GM18498 (cell line): ENCODE data around the gene ZNF778.
A peak's percentile ranks its signal among the peaks of the same experiment; 100 is the strongest.

Experiments
- ATAC-seq: cut with Tn5 transposase; IDR thresholded peaks from one replicate; pipeline ENCODE4 v1.9.1; 2021; ENCODE audit warnings: mild to moderate bottlenecking, moderate library complexity; ENCODE audit not compliant: unreplicated experiment

ZNF778 gene

GRCh38 chr16:89217388-89218191 lies at the start of gene ZNF778:
Gene ZNF778 (plus strand): TSS chr16:89217703. CDS start chr16:89221128, 3,425 bp downstream.
- peak; percentile 74 for ATAC-seq

GRCh38 chr16:89168381-89169189 lies 48.9 kb upstream of the ZNF778 start:
- no peak for ATAC-seq

- no peak for ATAC-seq
Measured at GRCh38 chr16:89169778-89170177, 47.7 kb upstream of the ZNF778 start.

GRCh38 chr16:89170346-89171215 lies 46.9 kb upstream of the ZNF778 start:
- ATAC-seq, result no peak

- ATAC-seq, result peak; percentile 85
Measured at GRCh38 chr16:89171216-89172170, 46.0 kb upstream of the ZNF778 start, which contains the start of gene CDH15. Gene CDH15 (plus strand): TSS chr16:89171748. CDS start chr16:89171832, 84 bp downstream.

- ATAC-seq, result no peak
Measured at GRCh38 chr16:89172171-89172527, 45.4 kb upstream of the ZNF778 start.

- no peak for ATAC-seq
Measured at GRCh38 chr16:89172528-89173173, 44.9 kb upstream of the ZNF778 start.

GRCh38 chr16:89173174-89173921 lies 44.2 kb upstream of the ZNF778 start:
- ATAC-seq, result no peak

- no peak for ATAC-seq
Measured at GRCh38 chr16:89174055-89174827, 43.3 kb upstream of the ZNF778 start.

- ATAC-seq, result no peak
Measured at GRCh38 chr16:89174877-89175276, 42.6 kb upstream of the ZNF778 start.

- no peak for ATAC-seq
Measured at GRCh38 chr16:89175280-89176146, 42.0 kb upstream of the ZNF778 start.

GRCh38 chr16:89176147-89176690 lies 41.3 kb upstream of the ZNF778 start:
- no peak for ATAC-seq

- ATAC-seq, result no peak
Measured at GRCh38 chr16:89176717-89177116, 40.8 kb upstream of the ZNF778 start.

GRCh38 chr16:89177501-89177900 lies 40.0 kb upstream of the ZNF778 start:
- ATAC-seq, result no peak

- no peak for ATAC-seq
Measured at GRCh38 chr16:89178453-89179147, 38.9 kb upstream of the ZNF778 start.

- ATAC-seq, result no peak
Measured at GRCh38 chr16:89179148-89179484, 38.4 kb upstream of the ZNF778 start.
